GM21367 (cell line): ENCODE measurements around the gene RSPH1.

Source experiments
- ATAC-seq: cut with Tn5 transposase; IDR thresholded peaks from one replicate; pipeline ENCODE4 v1.9.1; 2021; ENCODE audit not compliant: unreplicated experiment

The RSPH1 gene

GRCh38 chr21:42467140-42467983 lies 28.7 kb downstream of the RSPH1 start:
- ATAC-seq = no peak

DNA sequence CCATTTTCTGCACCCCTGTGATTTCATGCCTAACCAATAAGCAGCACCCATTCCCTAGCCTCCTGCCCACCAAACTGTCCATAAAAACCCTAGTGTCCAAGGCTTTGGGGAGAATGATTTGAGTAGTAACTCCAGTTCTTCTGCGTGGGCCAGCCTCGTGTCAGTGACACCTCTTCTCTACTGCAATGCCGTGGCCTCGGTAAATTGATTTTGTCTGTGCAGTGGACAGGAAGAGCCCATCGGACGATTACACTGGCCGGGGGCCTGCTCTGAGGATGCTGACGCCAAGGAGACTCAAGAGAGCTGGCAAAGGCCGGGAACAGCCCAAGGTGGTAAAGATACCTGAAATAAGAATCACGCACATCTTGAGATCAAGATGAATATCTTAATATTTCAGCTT lies 29.3 kb downstream of the RSPH1 start:
- no peak for ATAC-seq

GRCh38 chr21:42465803-42466127 lies 30.3 kb downstream of the RSPH1 start:
- no peak for ATAC-seq

- ATAC-seq = no peak
These were observed 30.8 kb downstream of the RSPH1 start for GRCh38 chr21:42465008-42465802.

DNA sequence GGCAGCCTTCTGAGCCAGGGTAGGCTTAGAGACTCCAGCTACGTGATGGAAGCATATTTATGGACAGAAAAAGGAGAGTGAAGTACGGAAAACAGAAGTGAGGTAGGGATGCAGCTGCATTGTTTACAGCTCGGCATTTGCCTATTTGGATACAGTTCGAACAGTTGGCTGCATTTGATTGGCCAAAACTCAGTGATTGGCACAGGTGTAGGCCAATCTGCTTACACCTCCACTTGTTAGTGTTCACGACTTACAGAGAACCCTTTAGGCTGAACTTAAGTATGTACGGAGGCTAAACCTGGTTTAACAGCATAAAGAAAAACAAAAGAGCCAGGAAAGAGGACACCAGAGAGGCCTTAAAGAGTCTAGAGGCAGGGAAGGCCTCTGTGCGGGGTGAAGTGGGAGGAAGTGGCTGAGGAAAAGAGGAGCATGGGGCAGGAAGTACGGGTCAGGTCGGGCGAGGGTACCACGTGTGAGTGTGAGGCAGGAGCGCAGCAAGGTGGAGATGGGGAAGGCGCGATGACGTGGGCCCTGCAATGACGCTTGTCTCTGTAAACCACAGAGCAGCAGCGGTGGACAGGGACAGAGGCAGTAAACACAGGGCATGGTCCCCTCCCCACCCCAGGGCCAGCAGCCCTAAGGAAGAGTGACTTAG lies 32.0 kb downstream of the RSPH1 start:
- ATAC-seq = no peak

DNA sequence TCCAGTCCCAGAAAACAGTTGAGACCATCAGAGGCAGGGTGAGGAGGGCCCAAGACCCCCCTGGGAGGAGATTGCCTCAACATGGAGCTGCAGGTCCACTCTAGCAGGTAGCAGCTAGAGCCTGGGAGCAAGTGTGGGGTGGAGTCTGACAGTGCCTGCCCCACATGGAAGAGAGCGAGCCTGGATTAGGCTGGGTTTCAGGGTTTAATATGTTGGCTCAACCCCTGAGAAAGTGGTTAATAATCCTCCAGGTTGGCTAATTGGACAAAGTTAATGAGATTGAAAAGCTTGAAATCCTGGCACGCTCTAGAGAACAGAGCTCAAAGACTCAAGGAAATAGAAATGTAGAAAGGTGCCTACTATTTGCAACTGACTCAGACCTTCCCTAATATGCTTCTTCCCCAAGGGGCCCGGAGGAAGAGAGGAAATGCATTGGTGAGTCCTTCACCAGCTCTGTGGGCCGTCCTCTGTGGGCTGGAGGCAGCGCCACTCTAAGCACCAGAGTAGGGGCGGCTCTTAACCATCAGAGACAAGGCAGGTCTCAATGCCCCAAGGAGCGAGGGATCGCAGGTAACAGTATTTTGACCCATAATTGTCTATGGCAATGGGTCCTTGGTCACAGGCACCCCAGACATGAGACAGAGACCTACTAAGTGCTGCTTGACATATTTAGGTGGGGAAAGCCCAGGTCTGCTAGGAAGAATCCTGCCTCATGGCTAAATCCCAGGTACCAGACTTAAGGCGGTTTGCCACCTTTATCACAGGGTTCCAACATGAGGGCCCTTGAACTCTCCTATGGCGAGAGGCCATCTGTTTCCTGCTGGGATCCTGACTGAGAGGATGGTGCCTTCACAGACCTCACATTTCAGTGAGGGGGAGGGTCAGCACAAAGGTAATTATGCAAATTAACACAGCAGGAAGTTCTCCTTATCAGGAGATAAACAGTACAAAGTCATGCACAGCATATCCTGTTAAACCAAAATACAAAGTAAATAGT lies 33.8 kb downstream of the RSPH1 start:
- no peak for ATAC-seq

DNA sequence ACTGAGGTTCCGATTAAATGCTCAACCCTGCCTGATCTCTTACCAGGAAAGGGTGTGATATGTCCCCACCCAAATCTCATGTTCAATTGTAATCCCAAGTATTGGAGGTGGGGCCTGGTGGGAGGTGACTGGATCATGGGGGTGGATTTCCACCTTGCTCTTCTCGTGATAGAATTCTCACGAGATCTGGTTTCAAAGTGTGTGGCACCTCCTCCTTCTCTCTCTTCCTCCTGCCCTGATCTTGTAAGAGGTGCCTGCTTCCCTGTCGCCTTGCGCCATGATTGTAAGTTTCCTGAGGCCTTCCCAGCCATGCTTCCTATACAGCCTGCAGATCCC lies 34.9 kb downstream of the RSPH1 start:
- ATAC-seq = no peak

GRCh38 chr21:42460391-42461184 lies 35.4 kb downstream of the RSPH1 start:
- ATAC-seq = no peak

- ATAC-seq = no peak
These were observed 36.3 kb downstream of the RSPH1 start for GRCh38 chr21:42459546-42460215.

- no peak for ATAC-seq
These were observed 37.0 kb downstream of the RSPH1 start for GRCh38 chr21:42459082-42459460.

GRCh38 chr21:42456457-42456856 lies 39.6 kb downstream of the RSPH1 start:
- ATAC-seq = no peak

DNA sequence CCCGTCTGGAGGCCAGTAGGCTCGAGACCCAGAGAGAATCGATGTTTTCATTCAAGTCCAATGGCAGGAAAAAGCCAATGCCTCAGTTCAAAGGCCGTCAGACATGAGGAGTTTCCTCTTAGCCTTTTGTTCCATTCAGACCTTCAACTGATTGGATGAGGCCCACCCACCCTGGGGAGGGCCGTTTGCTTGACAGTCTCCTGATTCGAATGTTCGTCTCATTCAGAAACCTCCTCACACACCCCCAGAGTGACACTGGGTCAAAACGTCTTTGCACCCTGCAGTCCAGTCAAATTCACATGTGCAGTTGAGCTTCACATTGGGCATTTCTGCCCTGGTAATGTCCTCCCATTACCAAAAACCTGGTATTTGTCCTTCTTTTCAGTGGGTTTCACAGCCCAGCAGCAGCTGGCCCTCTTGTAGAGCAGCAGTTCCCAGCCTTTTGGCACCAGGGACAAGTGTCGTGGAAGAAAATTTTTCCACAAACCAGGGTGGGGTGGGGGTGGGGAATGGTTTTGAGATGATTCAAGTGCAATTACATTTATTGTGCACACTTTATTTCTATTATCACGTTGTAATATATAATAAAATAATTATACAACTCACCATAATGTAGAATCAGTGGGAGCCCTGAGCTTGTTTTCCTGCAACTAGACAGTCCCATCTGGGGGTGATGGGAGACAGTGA lies 40.1 kb downstream of the RSPH1 start:
- ATAC-seq = no peak

GRCh38 chr21:42455196-42455595 lies 40.8 kb downstream of the RSPH1 start:
- ATAC-seq = no peak

- ATAC-seq = no peak
These were observed 41.2 kb downstream of the RSPH1 start for GRCh38 chr21:42454786-42455185.

DNA sequence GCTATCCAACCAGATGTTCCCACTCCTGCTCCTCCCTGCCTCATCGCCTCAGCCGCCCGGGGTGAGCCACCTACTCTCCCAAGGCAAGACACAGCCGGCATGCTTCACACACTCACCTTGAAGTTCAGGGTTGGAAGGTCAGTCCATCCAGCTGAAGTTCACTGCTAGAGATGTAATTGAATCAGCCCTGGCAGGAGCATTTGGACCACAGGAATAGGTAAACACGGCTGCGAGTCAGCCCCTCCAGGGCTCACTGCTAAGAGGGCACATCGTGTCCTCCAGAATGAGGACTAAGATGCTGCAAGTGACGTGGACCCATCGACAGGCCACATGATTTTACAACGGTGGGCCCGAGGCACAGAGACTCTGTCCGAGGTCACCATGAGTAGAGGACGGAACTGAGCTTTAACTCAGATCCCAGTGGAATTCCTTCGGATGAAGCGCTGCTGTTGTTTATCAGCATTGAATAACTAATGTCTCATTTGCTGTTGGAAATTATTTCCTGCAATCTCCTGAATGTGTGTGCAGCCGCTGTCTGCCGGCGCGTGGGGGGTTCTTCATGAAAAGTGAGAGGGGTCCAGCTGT lies 41.9 kb downstream of the RSPH1 start:
- no peak for ATAC-seq

DNA sequence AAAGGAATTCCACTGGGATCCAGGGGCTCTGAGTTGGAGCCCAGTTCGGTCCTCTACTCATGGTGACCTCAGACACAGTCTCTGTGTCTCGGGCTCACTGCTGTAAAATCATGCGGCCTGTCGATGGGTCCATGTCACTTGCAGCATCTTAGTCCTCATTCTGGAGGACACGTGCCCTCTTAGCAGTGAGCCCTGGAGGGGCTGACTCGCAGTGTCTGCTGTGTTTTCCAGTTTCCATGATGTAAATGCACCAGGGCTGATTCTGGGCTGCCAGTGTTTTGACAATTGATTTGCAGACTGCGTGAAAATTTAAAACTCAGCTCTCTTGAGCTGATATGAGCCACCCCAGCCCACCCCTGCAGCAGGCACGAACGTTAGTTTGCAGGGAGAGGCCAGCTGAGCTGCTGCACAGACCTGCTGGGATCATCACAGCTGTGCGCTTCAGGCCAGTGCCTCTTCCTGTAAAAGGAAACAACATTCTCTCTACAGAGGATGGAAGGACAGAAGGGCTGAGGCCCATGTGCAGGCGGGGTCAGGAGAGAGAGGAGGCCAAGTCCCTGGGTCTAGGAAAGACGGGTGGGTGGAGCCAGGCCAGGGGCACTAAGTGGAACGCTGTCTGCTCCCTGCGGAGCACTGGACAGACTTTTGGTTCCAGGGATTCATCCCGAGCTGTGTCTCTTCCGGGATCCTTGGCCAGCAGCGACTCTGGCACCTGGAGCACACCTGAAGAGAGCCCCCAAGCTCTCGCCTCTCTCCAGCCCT lies 42.6 kb downstream of the RSPH1 start:
- ATAC-seq = no peak

GRCh38 chr21:42452401-42453223 lies 43.4 kb downstream of the RSPH1 start:
- no peak for ATAC-seq
